ENCODE measurements around the gene ANAPC13.
A peak's percentile ranks its signal among the peaks of the same experiment; 100 is the strongest.

ANAPC13 gene

GRCh38 chr3:134485718-134486576, at the start of gene ANAPC13, which contains the start of gene CEP63:
Gene ANAPC13, minus strand, starts transcription at chr3:134485985. Its CDS starts 3,081 bp downstream, at chr3:134482904.
Gene CEP63, plus strand, starts transcription at chr3:134486057. Its CDS starts 9,264 bp downstream, at chr3:134495321.
- DNase-seq, result peak; percentile 84 to 95

- no peak for DNase-seq
These were observed 49.6 kb upstream of the ANAPC13 start for GRCh38 chr3:134535186-134535970.

- DNase-seq, result no peak
These were observed 47.7 kb upstream of the ANAPC13 start for GRCh38 chr3:134533493-134533892.

GRCh38 chr3:134527538-134528186, 41.9 kb upstream of the ANAPC13 start:
- no peak for DNase-seq

GRCh38 chr3:134527037-134527436, 41.3 kb upstream of the ANAPC13 start:
- DNase-seq, result no peak

GRCh38 chr3:134526319-134526718, 40.5 kb upstream of the ANAPC13 start:
- no peak for DNase-seq

- DNase-seq, result no peak
These were observed 39.5 kb upstream of the ANAPC13 start for GRCh38 chr3:134525293-134525692.

- no peak for DNase-seq
These were observed 36.8 kb upstream of the ANAPC13 start for GRCh38 chr3:134522541-134522940.

- no peak for DNase-seq
These were observed 32.0 kb upstream of the ANAPC13 start for GRCh38 chr3:134517791-134518190.

- no peak for DNase-seq
These were observed 31.1 kb upstream of the ANAPC13 start for GRCh38 chr3:134516905-134517304.

- DNase-seq, result no peak
These were observed 25.7 kb upstream of the ANAPC13 start for GRCh38 chr3:134511500-134511899.

- DNase-seq, result no peak
These were observed 19.7 kb upstream of the ANAPC13 start for GRCh38 chr3:134505485-134505884.

GRCh38 chr3:134504132-134504531, 18.3 kb upstream of the ANAPC13 start:
- DNase-seq, result no peak

- DNase-seq, result no peak
These were observed 17.5 kb upstream of the ANAPC13 start for GRCh38 chr3:134503266-134503665.

GRCh38 chr3:134496471-134497071, 10.8 kb upstream of the ANAPC13 start:
- DNase-seq, result no peak

- DNase-seq, result no peak
These were observed 10.2 kb upstream of the ANAPC13 start for GRCh38 chr3:134495980-134496379.

GRCh38 chr3:134494495-134494894, 8.7 kb upstream of the ANAPC13 start:
- DNase-seq, result no peak

GRCh38 chr3:134487406-134487805, 1.6 kb upstream of the ANAPC13 start:
- no peak for DNase-seq

- no peak for DNase-seq
These were observed 824 bp upstream of the ANAPC13 start for GRCh38 chr3:134486577-134487041.

GRCh38 chr3:134485075-134485717, 589 bp downstream of the ANAPC13 start:
- DNase-seq, result peak in 1 of 2 experiments; percentile 85

- DNase-seq, result no peak
These were observed 2.4 kb downstream of the ANAPC13 start for GRCh38 chr3:134483195-134483900.
